NAMALWA (cell line): ENCODE measurements around the gene UGT2B7.
"Not testable (repeated sequence)": the region's sequence is repeated elsewhere in the genome, so short reads cannot be mapped to it uniquely, and the experiment has no call there.

Source experiments
- DNase-seq: peaks from one replicate; pipeline ENCODE4 v3.0.0-alpha.2; 2015; ENCODE audit warnings: low spot score

The UGT2B7 gene

DNA sequence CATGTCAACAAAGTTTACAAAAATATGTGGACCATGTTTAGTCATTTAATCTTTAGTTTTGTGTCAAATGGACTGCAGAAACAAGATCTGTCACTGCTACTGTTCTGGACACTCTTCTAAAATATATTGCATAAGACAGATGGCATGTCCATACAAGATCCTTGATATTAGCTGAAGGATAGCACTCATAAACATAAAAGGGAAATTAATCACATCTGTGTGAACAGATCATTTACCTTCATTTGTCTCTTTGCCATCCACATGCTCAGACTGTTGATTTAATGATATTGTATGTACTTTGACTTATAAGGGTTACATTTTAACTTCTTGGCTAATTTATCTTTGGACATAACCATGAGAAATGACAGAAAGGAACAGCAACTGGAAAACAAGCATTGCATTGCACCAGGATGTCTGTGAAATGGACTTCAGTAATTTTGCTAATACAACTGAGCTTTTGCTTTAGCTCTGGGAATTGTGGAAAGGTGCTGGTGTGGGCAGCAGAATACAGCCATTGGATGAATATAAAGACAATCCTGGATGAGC, at the start of gene UGT2B7:
Gene UGT2B7, plus strand, starts transcription at position 364 of the 546 bp plus-strand sequence. Its CDS starts 47 bp downstream, at position 411.
- no peak for DNase-seq

GRCh38 chr4:69049860-69050259, 46.4 kb upstream of the UGT2B7 start:
- DNase-seq, result no peak

- DNase-seq, result not testable (repeated sequence)
Measured at GRCh38 chr4:69050853-69051575, 45.3 kb upstream of the UGT2B7 start.

- DNase-seq, result no peak
Measured at GRCh38 chr4:69051576-69051943, 44.7 kb upstream of the UGT2B7 start.

DNA sequence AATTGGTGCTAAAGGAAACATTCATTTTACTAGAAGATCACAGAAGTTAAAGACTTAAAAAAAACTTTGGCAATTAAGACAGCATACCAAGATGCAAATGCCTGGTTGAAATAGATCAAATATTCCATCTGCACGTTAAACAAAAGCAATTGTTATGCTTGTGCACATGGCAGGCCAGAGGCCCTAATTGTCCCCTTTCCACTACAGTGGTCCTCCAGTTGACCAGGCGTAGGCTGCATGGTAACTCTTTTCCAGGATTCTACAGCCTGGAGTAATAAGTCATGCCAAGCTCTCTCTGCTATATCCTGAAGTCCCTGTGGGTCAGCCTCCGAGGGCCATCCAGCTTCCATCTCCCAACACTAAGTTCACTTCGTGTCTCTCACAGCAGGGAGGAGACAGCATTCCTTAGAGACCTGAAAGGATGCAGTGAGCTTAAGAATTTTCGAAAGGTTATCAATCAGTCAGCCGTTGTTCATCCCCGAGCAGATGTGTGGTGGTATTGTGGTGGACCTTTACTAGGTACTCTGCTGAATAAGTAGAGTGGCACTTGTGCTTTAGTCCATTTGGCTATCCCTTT, 42.9 kb upstream of the UGT2B7 start:
- DNase-seq, result not testable (repeated sequence)

GRCh38 chr4:69054033-69054432, 42.2 kb upstream of the UGT2B7 start:
- not testable (repeated sequence) for DNase-seq

GRCh38 chr4:69054578-69055200, 41.6 kb upstream of the UGT2B7 start:
- no peak for DNase-seq

DNA sequence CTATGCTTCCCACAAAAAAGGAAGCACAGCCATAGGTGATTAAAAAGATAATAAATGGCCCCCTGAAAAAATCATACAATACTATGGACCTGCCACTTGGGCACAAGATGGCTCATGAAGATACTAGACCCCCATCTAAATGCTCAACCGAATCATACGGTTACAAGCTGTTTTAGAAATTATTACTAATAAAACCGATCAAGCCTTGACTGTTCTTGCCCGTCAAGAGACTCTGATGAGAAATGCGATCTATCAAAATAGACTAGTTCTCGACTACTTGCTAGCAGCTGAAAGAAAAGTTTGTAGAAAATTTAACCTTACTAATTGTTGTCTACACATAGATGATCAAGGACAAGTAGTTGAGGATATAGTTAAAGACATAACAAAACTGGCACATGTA, 40.1 kb upstream of the UGT2B7 start:
- DNase-seq, result no peak

DNA sequence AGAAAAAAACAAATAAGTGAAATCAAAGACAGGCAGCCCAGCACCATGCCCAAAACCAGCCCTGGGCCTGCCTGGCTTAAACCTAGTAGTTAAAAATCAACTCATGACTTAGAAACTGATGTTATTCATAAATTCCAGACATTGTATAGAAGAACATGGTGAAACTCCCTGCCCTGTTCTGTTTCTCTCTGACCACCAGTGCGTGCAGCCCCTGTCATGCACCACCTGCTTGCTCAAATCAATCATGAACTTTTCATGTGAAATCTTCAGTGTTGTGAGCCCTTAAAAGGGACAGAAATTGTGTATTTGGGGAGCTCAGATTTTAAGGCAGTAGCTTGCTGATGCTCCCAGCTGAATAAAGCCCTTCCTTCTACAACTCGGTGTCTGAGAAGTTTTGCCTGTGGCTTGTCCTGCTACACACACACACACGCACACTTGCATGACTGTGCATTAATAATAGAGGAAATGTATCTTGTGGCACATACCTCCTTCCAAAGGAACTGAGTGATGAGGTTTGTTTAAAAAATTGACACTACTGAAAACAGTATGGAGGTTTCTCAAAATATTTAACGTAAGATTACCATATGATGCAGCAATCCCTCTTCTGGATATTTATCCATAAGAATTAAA, 39.2 kb upstream of the UGT2B7 start:
- no peak for DNase-seq

GRCh38 chr4:69057620-69058409, 38.5 kb upstream of the UGT2B7 start:
- DNase-seq, result no peak

GRCh38 chr4:69058410-69059059, 37.7 kb upstream of the UGT2B7 start:
- DNase-seq, result no peak

GRCh38 chr4:69060651-69061308, 35.5 kb upstream of the UGT2B7 start:
- DNase-seq, result peak; percentile 15

GRCh38 chr4:69064391-69064790, 31.9 kb upstream of the UGT2B7 start:
- no peak for DNase-seq

GRCh38 chr4:69066945-69067344, 29.3 kb upstream of the UGT2B7 start:
- no peak for DNase-seq

DNA sequence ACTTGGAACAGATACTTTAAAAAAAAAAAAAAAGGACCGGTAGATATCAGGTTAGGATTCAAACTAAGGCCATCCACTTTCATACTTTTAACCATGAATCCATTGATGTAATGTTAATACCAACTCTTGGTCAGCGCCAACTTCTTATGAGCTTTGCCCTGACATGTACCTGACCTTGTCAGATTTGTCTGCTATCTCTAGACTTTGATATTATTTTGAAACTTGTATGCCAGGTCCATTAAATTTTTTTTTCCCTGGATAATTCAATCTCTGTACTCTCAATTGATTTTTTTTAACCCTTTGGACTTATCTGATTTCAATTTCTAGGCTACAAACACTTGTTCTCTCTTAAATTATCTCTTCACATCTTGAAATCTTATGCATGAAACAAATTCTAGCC, 27.2 kb upstream of the UGT2B7 start:
- DNase-seq, result no peak

GRCh38 chr4:69070590-69070989, 25.7 kb upstream of the UGT2B7 start:
- DNase-seq, result no peak

- no peak for DNase-seq
Measured at GRCh38 chr4:69071286-69071685, 25.0 kb upstream of the UGT2B7 start.

- DNase-seq, result no peak
Measured at GRCh38 chr4:69073375-69073774, 22.9 kb upstream of the UGT2B7 start.

DNA sequence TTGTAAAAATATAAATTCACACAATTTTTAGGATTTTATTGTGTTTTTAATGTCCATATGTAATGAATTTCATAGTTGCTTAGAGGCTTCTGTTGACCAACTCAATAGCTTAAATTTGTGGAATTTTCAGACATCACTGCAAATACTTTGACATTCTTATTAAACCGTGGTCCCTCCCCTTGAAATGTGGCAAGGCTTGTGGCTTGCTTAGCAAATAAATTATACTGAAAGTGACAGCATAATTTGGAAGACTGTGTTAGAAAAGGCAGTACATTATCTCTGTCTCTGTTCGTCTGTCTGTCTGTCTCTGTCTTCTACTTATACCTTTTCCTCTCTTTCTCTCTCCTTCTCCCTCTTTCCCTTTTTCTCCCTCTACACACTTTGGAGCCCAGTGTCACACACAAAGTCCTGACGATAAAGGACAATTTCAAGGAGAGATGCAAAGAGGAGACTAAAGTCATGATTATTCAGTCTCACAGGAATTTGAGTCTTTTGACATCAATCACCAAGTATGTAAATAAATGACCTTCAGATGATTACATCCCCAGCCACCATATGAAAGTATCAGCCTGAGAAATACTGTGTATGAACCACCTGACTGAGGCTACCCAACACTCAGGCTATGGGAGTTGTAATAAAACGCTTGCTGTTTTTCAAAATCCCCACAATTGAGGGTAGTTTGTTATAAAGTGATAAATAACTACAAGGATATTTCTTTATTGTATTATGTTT, 21.0 kb upstream of the UGT2B7 start:
- no peak for DNase-seq

DNA sequence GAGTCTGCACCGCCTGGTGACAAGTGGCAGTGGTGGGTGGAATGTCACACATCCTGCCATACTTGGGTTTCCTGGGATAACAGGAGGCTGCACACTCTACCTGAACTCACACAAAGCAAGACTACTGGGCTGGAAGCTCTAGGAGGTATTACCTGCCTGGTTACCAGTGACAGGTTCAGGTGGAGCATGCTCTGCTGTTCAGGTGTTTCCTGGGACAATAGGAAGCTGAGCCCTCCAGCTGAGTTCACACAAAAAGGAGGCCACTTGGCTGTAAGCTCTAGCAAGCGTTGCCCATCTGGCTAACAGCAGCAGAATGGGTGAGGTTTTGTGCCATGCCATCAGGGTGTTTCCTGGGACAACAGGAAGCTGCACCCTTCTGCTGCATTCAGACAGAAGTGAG, 17.4 kb upstream of the UGT2B7 start:
- DNase-seq, result no peak
